Body of pancreas (tissue), 4 donors: ENCODE data around the gene PIGU. TPM values are rescaled to one million over a fixed set of nuclear protein-coding genes. Genes with fewer than 3 reads are reported as not detected.

ENCODE experiments used
- ATAC-seq: fragments of 150-250 bp; one replicate; pipeline ENCODE4 v1.9.1; 2016
- DNase-seq, 4 donors: peaks; one replicate each; pipeline ENCODE4 v3.0.0-alpha.2; 2019
- H3K27ac ChIP-seq, 4 donors: fragments of 200-600 bp; sonication (generic); 1 replicate in 3 of 4; 2 replicates in 1 of 4; pipeline versions ENCODE4 v1.5.1 to v1.6.1; 2016 to 2019; ENCODE audit warnings: mild to moderate bottlenecking in 1 of 4, mixed read lengths in 1 of 4, moderate library complexity in 1 of 4
- H3K27me3 ChIP-seq, 2 donors: fragments of 200-600 bp; sonication (generic); one replicate each; pipeline ENCODE4 v1.6.0; 2016; ENCODE audit warnings: mild to moderate bottlenecking in 1 of 2
- H3K36me3 ChIP-seq, 2 donors: fragments of 200-600 bp; sonication (generic); replicated peaks in 1 of 2; 2 replicates each; pipeline ENCODE4 v1.5.1; 2016; ENCODE audit warnings: low read depth in 2 of 2; ENCODE audit not compliant: insufficient read depth in 1 of 2
- H3K4me1 ChIP-seq: fragments of 200-600 bp; sonication (generic); one replicate; pipeline ENCODE4 v1.6.0; 2016
- H3K4me3 ChIP-seq, 2 donors: fragments of 200-600 bp; sonication (generic); 1 replicate in 1 of 2; 2 replicates in 1 of 2; pipeline ENCODE4 v1.5.1; 2016 to 2019
- H3K9me3 ChIP-seq, 3 donors: fragments of 200-600 bp; sonication (generic); 1 replicate in 2 of 3; 2 replicates in 1 of 3; pipeline ENCODE4 v1.5.1; 2016
- POLR2A ChIP-seq, 3 donors: fragments of 450-650 bp; IDR thresholded peaks; one replicate each; pipeline ENCODE4 v1.6.1; 2016; ENCODE audit warnings: antibody characterized with exemption in 3 of 3, mild to moderate bottlenecking in 2 of 3
- WGBS, 2 donors: methylation state at CpG; one replicate each; pipeline ENCODE4 v1.1.5; 2017; 5-methylcytosine and 5-hydroxymethylcytosine counted together
- intact Hi-C: fragments of 100-400 bp; cut with DNase I; formaldehyde crosslinking; loops from one replicate; pipeline ENCODE4 v1.15.1; 2023
- total RNA-seq, 2 donors: library from RNA; depleted of rRNA; stranded (reverse); fragments of >200 nt; gene quantifications; one replicate each; pipeline ENCODE4 v1.1.0, GENCODE V29; 2016
- TF ChIP-seq, protein P1 (sequence below), 7 experiments: fragments of 450-650 bp in 4 of 7; fragments of 200-600 bp in 3 of 7; sonication (generic) in 3 of 7; IDR thresholded peaks; one replicate each; pipeline ENCODE4 v1.5.1; 2016 to 2019; ENCODE audit warnings: antibody characterized with exemption in 7 of 7

The PIGU gene
- total RNA-seq, 2 donors from 2014 or later: 4.4 to 14.8 TPM

DNA sequence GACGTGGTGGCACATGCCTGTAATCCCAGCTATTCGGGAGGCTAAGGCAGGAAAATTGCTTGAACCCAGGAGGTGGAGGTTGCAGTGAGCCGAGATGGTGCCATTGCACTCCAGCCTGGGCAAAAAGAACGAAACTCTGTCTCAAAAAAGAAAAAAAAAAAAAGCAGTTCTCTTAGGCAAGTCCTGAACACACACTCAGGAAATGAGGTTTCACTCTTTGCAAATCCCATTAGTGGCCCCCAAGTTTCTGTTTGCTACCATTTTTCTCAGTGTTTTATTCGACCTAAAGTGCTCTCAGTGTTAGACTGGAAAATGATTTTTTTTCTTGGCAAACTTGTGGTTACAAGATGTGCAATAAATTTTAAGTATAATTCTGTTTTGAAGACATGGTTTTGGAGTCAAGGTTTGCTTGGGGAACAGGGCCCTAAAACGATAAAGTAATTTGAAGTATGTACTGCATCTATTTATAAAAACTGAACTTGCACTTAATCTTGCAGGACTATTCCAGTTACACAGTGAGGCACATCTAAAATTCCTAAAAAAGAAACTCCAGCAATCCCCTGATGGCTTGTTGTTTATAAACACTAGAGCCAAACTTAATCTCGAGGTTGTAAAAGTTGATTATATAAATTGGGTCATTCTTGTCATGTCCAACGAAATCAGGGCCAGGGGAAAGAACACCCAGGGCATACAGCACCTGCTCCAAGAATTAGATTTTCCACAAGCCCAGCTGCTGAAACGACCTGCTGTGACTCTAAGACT lies 75.8 kb downstream of the PIGU start:
- intact Hi-C loops: no loop called here
- no peaks in the 10 kb centered on the region for H3K27me3 ChIP-seq
- H3K4me1 ChIP-seq: peaks cover 8% of the 10 kb centered on the region
- TF ChIP-seq, protein P1, sequence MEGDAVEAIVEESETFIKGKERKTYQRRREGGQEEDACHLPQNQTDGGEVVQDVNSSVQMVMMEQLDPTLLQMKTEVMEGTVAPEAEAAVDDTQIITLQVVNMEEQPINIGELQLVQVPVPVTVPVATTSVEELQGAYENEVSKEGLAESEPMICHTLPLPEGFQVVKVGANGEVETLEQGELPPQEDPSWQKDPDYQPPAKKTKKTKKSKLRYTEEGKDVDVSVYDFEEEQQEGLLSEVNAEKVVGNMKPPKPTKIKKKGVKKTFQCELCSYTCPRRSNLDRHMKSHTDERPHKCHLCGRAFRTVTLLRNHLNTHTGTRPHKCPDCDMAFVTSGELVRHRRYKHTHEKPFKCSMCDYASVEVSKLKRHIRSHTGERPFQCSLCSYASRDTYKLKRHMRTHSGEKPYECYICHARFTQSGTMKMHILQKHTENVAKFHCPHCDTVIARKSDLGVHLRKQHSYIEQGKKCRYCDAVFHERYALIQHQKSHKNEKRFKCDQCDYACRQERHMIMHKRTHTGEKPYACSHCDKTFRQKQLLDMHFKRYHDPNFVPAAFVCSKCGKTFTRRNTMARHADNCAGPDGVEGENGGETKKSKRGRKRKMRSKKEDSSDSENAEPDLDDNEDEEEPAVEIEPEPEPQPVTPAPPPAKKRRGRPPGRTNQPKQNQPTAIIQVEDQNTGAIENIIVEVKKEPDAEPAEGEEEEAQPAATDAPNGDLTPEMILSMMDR (IDR thresholded peaks at IDR 0.05): no peak
- no peak for TF ChIP-seq POLR2A (IDR thresholded peaks at IDR 0.05)
- no peaks in the 10 kb centered on the region for H3K9me3 ChIP-seq
- H3K4me3 ChIP-seq: no peak overlapping the region
- H3K36me3 ChIP-seq: no peaks in the 10 kb centered on the region
- WGBS, 2 donors: 58 to 64% methylated on average over 9 of the region's 9 CpGs
- DNase-seq (no peak), ATAC-seq (no peak)
- no peak overlapping the region for H3K27ac ChIP-seq

DNA sequence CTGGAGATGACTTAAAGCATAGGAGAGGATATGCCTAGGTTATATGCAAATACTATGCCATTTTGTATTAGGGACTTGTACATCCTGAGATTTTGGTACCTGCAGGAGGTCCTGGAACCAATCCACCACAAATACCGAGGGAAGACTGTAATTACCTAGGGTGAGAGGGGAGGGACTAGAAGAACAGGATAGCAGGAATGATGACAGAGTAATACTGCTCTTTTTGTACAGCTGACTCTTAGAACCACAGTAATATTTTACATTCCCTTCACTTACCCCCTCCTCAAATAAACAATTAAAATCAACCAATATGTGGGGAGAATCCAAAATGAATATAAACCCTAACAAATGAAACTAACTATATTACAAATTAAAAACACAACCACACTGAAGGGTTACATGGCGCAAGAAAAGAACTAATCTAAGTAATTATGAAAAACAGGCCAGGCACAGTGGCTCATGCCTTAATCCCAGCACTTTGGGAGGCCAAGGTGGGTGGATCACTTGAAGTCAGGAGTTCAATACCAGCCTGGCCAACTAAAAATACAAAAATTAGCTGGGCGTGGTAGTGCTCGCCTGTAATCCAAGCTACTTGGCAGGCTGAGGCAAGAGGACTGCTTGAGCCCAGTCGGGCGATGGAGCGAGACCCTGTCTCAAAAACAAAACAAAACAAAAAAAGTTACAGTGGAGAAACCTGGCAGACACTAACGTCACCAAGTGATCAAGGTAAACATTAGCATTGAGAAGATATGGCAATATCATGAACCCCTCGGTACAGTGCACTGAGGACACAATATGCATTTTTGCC lies 81.3 kb downstream of the PIGU start:
- ATAC-seq: no peak
- H3K36me3 ChIP-seq: no peaks in the 10 kb centered on the region
- no peaks in the 10 kb centered on the region for H3K9me3 ChIP-seq
- no peak overlapping the region for H3K4me3 ChIP-seq
- 76 to 79% methylated on average over 9 of the region's 9 CpGs for WGBS, 2 donors
- DNase-seq: no peak
- TF ChIP-seq POLR2A (IDR thresholded peaks at IDR 0.05): no peak
- TF ChIP-seq, protein P1 (IDR thresholded peaks at IDR 0.05): no peak
- intact Hi-C loops: no loop called here
- no peak overlapping the region for H3K27ac ChIP-seq
- no peaks in the 10 kb centered on the region for H3K27me3 ChIP-seq
- H3K4me1 ChIP-seq: no peaks in the 10 kb centered on the region

GRCh38 chr20:34586488-34587163 lies 90.3 kb downstream of the PIGU start:
- intact Hi-C loops: no loop called here

DNA sequence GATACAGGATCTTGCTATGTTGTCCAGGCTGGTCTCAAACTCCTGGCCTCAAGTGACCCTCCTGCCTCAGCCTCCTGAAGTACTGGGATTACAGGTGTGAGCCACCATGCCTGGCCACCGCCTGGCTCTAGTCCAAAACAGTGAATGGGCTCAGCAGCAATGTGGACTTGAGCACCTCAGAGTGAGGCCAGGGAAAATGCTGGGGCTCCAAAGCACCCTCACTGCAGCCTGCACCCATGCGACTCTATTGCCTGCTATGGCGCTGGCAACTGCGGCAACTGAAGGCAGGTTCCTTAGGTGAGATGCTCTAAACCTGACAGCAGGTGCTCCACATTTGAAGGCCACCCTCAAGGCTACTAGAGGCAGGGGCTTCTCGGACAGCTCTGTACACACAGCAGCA lies 91.9 kb downstream of the PIGU start:
- DNase-seq (no peak), ATAC-seq (no peak)
- H3K9me3 ChIP-seq: no peaks in the 10 kb centered on the region
- no peak overlapping the region for H3K4me3 ChIP-seq
- H3K36me3 ChIP-seq: peaks cover 0 to 3% of the 10 kb centered on the region in 2 donors
- no peaks in the 10 kb centered on the region for H3K4me1 ChIP-seq
- no peak for TF ChIP-seq POLR2A (IDR thresholded peaks at IDR 0.05)
- intact Hi-C loops: no loop called here
- no peak overlapping the region for H3K27ac ChIP-seq
- H3K27me3 ChIP-seq: no peaks in the 10 kb centered on the region
- 100% methylated on average over 3 to 5 of the region's 5 CpGs for WGBS, 2 donors

More at GRCh38 chr20:34586488-34587163, 90.3 kb downstream of the PIGU start:
- Histone ChIP-seq H3K27ac (no peak overlapping the region), H3K4me3 (no peak overlapping the region), H3K27me3 (no peaks in the 10 kb centered on the region), H3K9me3 (no peaks in the 10 kb centered on the region), H3K36me3 (peaks cover 0 to 3% of the 10 kb centered on the region in 2 donors), H3K4me1 (no peaks in the 10 kb centered on the region)
- no peak for DNase-seq
- ATAC-seq: no peak
- WGBS, 2 donors: 76 to 82% methylated on average over 9 of the region's 9 CpGs
- TF ChIP-seq, protein P1 (IDR thresholded peaks at IDR 0.05): no peak
- TF ChIP-seq POLR2A (IDR thresholded peaks at IDR 0.05): no peak

DNA sequence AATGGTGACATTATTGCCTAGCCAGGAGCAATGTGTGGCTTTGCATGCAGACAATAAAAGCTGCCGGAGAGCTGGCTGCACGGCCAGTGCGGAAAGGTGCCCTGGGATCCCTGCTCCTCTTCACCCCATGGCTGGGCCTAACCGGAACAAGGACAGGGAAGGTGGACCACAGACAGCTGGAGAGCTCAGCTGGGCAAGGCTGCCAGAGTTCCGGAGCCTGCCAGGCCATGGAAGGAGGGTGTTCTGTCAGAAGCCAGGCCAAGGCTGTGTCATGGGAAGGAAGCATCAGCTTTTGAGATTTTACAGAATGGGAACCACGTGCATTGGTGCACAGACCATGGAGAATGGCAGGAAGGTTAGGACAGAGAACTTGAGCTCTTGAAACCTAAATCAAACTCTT lies 93.3 kb downstream of the PIGU start:
- no peaks in the 10 kb centered on the region for H3K9me3 ChIP-seq
- intact Hi-C loops: no loop called here
- TF ChIP-seq, protein P1 (IDR thresholded peaks at IDR 0.05): no peak
- TF ChIP-seq POLR2A (IDR thresholded peaks at IDR 0.05): no peak
- ATAC-seq: no peak
- no peak overlapping the region for H3K27ac ChIP-seq
- H3K4me3 ChIP-seq: no peak overlapping the region
- no peak for DNase-seq
- peaks cover 0 to 3% of the 10 kb centered on the region in 2 donors for H3K36me3 ChIP-seq
- WGBS, 2 donors: 83 to 87% methylated on average over 6 of the region's 6 CpGs
- H3K4me1 ChIP-seq: no peaks in the 10 kb centered on the region
- H3K27me3 ChIP-seq: no peaks in the 10 kb centered on the region
